GM21717 (cell line): ENCODE measurements around the gene PZP.
"Not testable (repeated sequence)": the region's sequence is repeated elsewhere in the genome, so short reads cannot be mapped to it uniquely, and the experiment has no call there.

Experiments
- ATAC-seq: cut with Tn5 transposase; IDR thresholded peaks from one replicate; pipeline ENCODE4 v1.9.1; 2021; ENCODE audit warnings: mild to moderate bottlenecking, moderate library complexity; ENCODE audit not compliant: unreplicated experiment

PZP gene

DNA sequence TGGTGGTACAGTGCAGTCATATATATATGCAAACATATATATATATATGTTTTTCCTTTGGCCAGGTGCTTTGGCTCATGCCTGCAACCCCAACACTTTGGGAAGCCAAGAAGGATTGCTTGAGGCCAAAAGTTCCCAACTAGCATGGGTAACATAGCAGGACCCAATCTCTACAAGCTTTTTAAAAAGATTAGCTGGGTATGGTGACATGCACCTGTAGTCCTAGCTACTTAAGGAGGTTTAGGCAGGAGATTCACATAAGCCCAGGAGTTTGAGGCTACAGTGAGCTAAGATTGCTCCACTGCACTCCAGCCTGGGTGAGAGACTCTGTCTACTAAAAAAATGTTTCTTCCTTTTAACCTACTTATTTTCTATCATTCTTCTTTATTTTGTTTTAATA, 10.2 kb downstream of the PZP start:
- ATAC-seq: no peak

- no peak for ATAC-seq
These were observed 23.9 kb downstream of the PZP start for GRCh38 chr12:9184276-9184675.

DNA sequence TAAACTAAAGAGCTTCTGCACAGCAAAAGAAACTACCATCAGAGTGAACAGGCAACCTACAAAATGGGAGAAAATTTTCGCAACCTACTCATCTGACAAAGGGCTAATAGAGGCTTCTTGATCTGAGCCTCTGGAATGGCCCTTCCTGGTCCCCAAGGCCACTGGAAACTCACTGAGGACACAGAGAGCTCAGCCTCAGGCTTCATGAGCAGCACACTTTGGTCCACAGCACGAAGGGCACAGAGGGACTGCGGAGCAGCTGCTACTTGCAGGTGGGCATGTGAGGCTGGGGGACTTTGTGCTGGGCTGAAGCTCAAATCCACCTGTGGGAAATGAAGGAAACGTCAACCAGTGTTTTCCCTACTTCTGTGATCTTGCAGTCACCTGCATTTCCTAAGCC, 27.4 kb downstream of the PZP start:
- ATAC-seq: no peak

DNA sequence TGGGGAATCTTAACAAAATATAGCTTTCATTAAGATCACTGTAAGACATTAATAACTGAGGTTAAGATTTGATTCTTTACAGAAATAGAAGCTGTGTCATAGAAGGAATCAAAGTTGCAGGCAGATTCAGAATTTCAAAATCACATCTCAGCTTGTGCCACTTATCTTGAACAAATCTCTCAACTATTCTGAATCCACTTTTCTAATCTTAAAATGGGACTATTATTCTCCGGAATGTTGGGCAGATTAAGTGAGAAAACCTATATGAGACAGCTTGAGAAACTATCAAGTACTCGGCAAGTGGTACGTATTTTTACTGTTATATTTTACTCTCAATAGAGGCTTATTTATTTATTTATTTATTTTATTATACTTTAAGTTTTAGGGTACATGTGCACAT, 28.4 kb downstream of the PZP start:
- no peak for ATAC-seq

- no peak for ATAC-seq
These were observed 38.1 kb downstream of the PZP start for GRCh38 chr12:9169979-9170634.

- not testable (repeated sequence) for ATAC-seq
These were observed 40.9 kb downstream of the PZP start for GRCh38 chr12:9167345-9167744.

GRCh38 chr12:9163392-9163791, 44.8 kb downstream of the PZP start:
- ATAC-seq: no peak

- ATAC-seq: no peak
These were observed 52.1 kb downstream of the PZP start for GRCh38 chr12:9156119-9156518.

DNA sequence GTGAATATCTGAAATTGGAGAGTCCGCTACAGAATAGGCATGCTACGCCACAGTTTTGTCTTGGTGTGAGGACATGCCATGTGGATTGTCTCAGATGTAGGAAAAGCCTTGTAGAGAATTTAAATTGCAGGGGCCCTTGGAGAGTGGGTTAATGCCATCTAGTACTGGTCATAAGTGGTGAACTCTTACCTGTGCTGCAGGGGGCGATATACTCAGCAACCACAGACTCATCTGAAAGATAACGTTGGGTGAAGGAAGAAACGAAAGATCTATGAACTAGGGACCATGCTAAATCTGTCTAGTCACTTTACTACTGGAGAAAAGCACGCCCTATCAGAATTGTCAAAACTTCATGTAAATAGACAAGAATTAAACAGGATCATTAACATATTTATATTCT, 58.8 kb downstream of the PZP start:
- no peak for ATAC-seq

GRCh38 chr12:9148926-9149325, 59.3 kb downstream of the PZP start:
- no peak for ATAC-seq

GRCh38 chr12:9147461-9147860, 60.7 kb downstream of the PZP start:
- no peak for ATAC-seq

- ATAC-seq: no peak
These were observed 63.5 kb downstream of the PZP start for GRCh38 chr12:9144730-9145106.

DNA sequence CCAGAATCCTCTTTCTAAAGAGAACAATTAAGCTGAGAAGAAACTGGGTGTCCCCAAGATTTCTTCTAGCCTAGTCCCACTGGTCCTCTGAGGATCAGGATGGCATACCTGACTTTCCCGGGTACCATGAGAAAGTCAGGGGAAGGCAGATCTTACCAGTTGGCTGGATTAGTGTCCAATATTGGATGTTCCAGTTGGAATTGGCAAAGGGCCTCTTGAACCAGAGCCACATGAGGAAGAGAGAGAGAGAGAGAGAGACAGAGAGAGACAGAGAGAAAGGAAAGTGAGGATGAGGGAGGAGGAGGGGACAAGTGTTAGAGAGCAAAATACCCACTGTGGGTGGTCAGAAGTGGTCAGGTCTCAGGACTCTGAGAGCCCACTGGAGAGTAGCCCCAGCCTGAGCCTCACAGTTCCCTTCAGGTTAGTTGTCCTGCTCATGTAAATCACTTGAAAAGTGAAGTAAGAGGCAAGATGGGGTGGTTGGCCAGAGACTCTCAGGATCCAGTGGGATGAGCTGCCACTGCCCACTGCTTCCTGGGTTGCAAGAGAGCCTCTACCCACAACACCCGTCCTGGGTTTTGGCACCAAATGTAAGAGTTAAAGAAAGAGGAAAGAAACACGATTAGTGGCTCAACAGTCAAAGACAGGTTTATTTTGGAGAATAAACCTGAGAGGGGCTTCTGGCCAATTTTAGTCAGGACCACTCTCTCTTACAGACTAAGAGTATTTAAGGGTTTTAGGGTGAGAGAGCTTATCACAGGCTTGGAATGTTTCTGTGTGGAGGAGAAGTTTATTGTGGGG, 64.1 kb downstream of the PZP start:
- no peak for ATAC-seq

GRCh38 chr12:9143137-9143536, 65.1 kb downstream of the PZP start:
- ATAC-seq: no peak

DNA sequence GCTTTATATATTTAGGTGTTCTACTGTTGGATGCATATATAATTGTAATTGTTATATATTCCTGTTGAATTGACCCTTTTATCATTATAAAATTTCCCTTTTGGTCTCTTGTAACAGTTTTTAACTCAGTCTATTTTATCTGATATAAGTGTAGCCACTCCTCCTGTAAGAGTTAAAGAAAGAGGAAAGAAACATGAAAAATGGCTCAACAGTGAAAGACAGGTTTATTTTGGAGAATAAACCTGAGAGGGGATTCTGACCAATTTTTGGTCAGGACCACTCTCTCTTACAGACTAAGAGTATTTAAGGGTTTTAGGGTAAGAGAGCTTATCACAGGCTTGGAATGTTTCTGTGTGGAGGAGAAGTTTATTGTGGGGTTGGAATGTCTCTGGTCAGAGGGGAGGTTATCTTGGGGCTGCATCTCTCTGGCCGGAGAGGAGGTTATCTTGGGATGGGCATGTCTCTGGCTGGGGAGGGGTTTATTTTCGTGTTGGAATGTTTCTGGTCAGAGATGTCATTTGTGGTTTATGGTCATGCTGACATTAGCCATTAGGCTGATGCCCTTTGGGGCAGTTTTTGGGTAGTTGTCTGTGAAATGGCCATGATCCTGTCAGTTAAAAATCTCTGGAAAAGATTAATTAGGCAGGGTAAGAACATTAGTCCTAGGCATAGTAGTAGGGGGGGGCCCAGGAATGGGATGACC, 68.5 kb downstream of the PZP start:
- ATAC-seq: not testable (repeated sequence)

DNA sequence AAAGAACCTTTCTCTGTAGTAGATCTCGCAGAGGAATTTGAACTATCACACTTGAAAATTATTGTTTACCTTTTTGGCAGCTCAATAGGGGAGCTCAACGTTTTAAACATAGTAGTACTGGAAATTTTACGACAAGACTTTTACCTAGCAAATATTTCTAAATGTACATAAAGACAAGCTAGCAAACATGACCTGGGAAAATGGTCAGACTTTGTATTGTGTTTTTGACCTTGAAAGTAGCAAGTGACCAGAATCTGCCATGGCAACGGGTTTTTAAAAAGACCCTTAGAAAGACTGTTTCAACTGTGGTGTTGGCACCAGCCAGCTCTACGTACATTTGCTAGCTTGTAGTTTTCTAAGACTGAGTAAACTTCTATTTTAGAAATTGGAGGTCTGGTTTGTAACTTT, 72.3 kb downstream of the PZP start:
- no peak for ATAC-seq

- no peak for ATAC-seq
These were observed 73.1 kb downstream of the PZP start for GRCh38 chr12:9134981-9135628.

- ATAC-seq: no peak
These were observed 74.8 kb downstream of the PZP start for GRCh38 chr12:9133216-9133916.

DNA sequence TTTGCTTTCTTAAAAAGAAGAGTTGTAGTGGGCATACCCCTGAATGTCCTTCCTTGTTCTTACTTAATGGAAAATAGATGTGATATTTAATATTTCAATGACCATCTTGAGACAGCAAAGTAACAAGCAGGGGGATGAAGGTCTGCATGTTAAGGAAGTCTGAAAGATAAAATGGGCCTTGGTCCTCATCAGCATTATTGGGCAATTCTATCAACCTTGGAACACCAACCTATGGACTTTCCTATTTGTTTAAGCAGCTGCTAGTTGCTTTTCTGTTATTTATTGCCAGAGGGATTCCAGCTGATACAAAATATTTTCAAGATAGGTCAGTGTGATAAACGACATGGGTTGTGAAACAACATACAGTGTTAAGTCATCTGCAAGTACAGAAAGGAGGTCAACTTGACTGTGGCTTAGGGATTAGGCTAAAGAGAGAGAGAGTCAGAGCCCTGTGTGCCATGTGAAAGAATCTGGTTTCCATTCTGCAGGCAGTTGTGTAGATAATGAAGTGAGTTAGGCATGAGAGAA, 76.1 kb downstream of the PZP start:
- no peak for ATAC-seq

DNA sequence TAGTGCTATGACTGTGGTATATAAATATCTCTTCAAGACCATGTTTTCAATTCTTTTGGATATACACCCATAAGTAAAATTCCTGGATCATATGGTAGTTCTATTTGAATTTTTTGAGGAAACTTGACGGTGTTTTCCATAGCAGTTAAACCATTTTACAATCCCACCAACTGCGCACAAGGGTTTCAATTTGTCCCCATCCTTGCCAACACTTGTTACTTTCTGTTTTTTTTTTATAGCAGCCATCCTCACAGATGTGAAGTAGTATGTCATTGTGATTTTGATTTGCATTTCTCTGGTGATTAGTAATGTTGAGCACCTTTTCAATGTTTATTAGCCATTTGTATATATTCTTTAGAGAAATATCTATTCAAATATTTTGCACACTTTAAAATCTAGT, 78.0 kb downstream of the PZP start:
- no peak for ATAC-seq
